Thyroid gland (tissue), 4 donors: ENCODE data around the gene SLC25A39. TPM values are rescaled to one million over a fixed set of nuclear protein-coding genes. Genes with fewer than 3 reads are reported as not detected.

Experiments used
- DNase-seq, 2 donors: peaks; one replicate each; pipeline ENCODE4 v3.0.0-alpha.2; 2019
- H3K27ac ChIP-seq, 3 donors: fragments of 200-600 bp; sonication (generic); 1 replicate in 2 of 3; 2 replicates in 1 of 3; pipeline ENCODE4 v1.5.1; 2016 to 2019; ENCODE audit warnings: mild to moderate bottlenecking in 1 of 3, moderate library complexity in 1 of 3
- H3K27me3 ChIP-seq: fragments of 200-600 bp; sonication (generic); one replicate; pipeline ENCODE4 v1.5.1; 2019
- H3K36me3 ChIP-seq, 2 donors: fragments of 200-600 bp; sonication (generic); one replicate each; pipeline ENCODE4 v1.5.1; 2016 to 2019
- H3K4me1 ChIP-seq, 2 donors: fragments of 200-600 bp; sonication (generic); one replicate each; pipeline ENCODE4 v1.5.1; 2017 to 2019
- H3K4me3 ChIP-seq, 3 donors: fragments of 200-600 bp; sonication (generic); replicated peaks in 1 of 3; 1 replicate in 2 of 3; 2 replicates in 1 of 3; pipeline ENCODE4 v1.5.1; 2016; ENCODE audit warnings: mild to moderate bottlenecking in 1 of 3
- H3K9me3 ChIP-seq: fragments of 200-600 bp; sonication (generic); one replicate; pipeline ENCODE4 v1.5.1; 2017
- POLR2A ChIP-seq, 2 donors: fragments of 450-650 bp; IDR thresholded peaks; one replicate each; pipeline ENCODE4 v1.6.1; 2017; ENCODE audit warnings: antibody characterized with exemption in 2 of 2, mild to moderate bottlenecking in 2 of 2, moderate library complexity in 1 of 2
- WGBS, 2 donors: methylation state at CpG; one replicate each; pipeline ENCODE4 v1.1.5; 2017; 5-methylcytosine and 5-hydroxymethylcytosine counted together
- intact Hi-C: fragments of 100-400 bp; cut with DNase I; formaldehyde crosslinking; loops from one replicate; pipeline ENCODE4 v1.15.1; 2023
- total RNA-seq, 4 donors: library from RNA; depleted of rRNA; stranded (reverse); fragments of >200 nt; gene quantifications; one replicate each; pipeline ENCODE4 v1.2.3, GENCODE V29; 2016
- TF ChIP-seq, protein P1 (sequence below), 6 experiments: fragments of 200-600 bp in 3 of 6; fragments of 450-650 bp in 3 of 6; sonication (generic) in 3 of 6; IDR thresholded peaks; one replicate each; pipeline ENCODE4 v1.5.1; 2016 to 2019; ENCODE audit warnings: antibody characterized with exemption in 6 of 6, mild to moderate bottlenecking in 2 of 6, inconsistent platforms in 1 of 6, moderate library complexity in 1 of 6

Gene SLC25A39
- total RNA-seq, 4 donors from 2014 or later: 82.5 to 201 (median 144) TPM

DNA sequence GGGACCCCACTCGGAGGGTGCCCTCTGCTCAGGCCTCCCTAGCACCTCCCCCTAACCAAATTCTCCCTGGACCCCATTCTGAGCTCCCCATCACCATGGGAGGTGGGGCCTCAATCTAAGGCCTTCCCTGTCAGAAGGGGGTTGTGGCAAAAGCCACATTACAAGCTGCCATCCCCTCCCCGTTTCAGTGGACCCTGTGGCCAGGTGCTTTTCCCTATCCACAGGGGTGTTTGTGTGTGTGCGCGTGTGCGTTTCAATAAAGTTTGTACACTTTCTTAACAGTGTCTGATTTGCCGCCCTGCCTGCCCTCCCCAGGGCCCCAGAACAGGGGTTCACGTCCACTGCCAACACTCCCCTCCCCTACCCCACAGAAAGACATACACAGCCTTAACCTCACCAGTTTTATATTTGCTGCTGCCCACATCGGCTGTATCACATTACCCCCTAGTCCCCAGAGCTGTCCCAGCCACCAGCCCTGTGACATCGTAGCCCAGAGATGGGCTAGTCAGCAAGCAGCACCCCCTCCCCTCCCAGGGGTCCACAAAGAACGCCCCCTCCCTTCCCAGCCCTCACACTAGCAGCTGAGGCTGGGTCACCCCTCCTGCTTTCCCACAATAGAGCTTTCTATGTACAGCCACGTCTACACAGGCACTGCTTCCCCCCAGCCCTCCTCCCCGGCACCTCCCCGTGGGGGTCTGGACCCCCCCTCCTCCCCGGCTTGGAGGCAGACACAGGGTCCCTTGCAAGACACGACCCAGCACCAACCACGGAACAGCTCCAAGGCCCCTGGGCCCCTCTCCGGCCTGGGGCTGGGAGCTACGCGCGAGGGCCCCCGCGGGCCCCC is 28.4 kb upstream of the SLC25A39 start:
- no peak for TF ChIP-seq POLR2A (IDR thresholded peaks at IDR 0.05)
- TF ChIP-seq, protein P1, sequence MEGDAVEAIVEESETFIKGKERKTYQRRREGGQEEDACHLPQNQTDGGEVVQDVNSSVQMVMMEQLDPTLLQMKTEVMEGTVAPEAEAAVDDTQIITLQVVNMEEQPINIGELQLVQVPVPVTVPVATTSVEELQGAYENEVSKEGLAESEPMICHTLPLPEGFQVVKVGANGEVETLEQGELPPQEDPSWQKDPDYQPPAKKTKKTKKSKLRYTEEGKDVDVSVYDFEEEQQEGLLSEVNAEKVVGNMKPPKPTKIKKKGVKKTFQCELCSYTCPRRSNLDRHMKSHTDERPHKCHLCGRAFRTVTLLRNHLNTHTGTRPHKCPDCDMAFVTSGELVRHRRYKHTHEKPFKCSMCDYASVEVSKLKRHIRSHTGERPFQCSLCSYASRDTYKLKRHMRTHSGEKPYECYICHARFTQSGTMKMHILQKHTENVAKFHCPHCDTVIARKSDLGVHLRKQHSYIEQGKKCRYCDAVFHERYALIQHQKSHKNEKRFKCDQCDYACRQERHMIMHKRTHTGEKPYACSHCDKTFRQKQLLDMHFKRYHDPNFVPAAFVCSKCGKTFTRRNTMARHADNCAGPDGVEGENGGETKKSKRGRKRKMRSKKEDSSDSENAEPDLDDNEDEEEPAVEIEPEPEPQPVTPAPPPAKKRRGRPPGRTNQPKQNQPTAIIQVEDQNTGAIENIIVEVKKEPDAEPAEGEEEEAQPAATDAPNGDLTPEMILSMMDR (IDR thresholded peaks at IDR 0.05): no peak
- H3K27ac ChIP-seq: no peak overlapping the region
- intact Hi-C loops: no loop called here
- no peak overlapping the region for H3K4me3 ChIP-seq
- H3K36me3 ChIP-seq: peaks cover 27 to 30% of the 10 kb centered on the region in 2 donors
- DNase-seq: no peak
- H3K4me1 ChIP-seq: no peaks in the 10 kb centered on the region
- WGBS, 2 donors: 82 to 85% methylated on average over 11 to 13 of the region's 22 CpGs
- no peaks in the 10 kb centered on the region for H3K27me3 ChIP-seq
- no peaks in the 10 kb centered on the region for H3K9me3 ChIP-seq

DNA sequence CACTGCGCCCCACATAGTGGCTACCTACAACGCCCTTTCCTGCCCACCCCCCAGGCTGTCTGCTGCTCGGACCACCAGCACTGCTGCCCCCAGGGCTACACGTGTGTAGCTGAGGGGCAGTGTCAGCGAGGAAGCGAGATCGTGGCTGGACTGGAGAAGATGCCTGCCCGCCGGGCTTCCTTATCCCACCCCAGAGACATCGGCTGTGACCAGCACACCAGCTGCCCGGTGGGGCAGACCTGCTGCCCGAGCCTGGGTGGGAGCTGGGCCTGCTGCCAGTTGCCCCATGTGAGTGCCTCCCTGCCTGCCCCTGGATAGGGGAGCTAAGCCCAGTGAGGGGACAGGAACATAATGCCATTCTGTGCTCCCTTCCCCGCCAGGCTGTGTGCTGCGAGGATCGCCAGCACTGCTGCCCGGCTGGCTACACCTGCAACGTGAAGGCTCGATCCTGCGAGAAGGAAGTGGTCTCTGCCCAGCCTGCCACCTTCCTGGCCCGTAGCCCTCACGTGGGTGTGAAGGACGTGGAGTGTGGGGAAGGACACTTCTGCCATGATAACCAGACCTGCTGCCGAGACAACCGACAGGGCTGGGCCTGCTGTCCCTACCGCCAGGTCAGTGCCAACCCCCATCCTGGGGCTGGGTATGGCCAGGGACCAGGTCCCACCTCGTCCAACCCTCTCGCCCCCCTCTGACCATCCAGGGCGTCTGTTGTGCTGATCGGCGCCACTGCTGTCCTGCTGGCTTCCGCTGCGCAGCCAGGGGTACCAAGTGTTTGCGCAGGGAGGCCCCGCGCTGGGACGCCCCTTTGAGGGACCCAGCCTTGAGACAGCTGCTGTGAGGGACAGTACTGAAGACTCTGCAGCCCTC is 27.6 kb upstream of the SLC25A39 start:
- 88 to 89% methylated on average over 19 to 24 of the region's 36 CpGs for WGBS, 2 donors
- intact Hi-C loops: no loop called here
- Histone ChIP-seq H3K4me3 (no peak overlapping the region), H3K9me3 (no peaks in the 10 kb centered on the region), H3K27ac (no peak overlapping the region), H3K4me1 (no peaks in the 10 kb centered on the region), H3K27me3 (no peaks in the 10 kb centered on the region), H3K36me3 (peaks cover 27 to 30% of the 10 kb centered on the region in 2 donors)
- DNase-seq: no peak
- TF ChIP-seq POLR2A (IDR thresholded peaks at IDR 0.05): no peak
- TF ChIP-seq, protein P1 (IDR thresholded peaks at IDR 0.05): no peak

DNA sequence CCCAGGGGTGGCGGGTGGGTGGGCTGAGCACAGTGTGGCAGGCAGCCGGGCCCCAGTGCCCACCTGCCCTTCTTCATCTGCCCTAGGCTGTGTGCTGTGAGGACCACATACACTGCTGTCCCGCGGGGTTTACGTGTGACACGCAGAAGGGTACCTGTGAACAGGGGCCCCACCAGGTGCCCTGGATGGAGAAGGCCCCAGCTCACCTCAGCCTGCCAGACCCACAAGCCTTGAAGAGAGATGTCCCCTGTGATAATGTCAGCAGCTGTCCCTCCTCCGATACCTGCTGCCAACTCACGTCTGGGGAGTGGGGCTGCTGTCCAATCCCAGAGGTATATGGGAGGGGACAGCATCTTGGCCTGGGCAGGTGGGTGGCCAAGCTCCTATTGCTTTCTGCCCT is 26.8 kb upstream of the SLC25A39 start:
- H3K36me3 ChIP-seq: peaks cover 27 to 30% of the 10 kb centered on the region in 2 donors

DNA sequence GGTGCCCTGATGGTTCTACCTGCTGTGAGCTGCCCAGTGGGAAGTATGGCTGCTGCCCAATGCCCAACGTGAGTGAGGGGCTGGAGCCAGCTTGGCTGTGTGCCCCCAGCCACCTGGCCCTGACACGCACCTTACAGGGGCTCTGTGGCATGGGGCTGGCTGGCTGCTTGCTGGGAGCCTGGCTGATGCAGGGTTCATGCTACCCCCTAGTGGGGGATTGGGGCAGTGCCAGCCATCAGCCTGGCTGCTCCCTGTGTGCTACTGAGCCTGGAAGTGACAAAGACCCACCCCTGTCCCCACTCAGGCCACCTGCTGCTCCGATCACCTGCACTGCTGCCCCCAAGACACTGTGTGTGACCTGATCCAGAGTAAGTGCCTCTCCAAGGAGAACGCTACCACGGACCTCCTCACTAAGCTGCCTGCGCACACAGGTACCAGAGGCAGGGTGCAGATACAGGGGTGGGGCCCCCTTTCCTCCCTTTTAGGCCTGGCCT is 26.2 kb upstream of the SLC25A39 start:
- Histone ChIP-seq H3K36me3 (peaks cover 27 to 30% of the 10 kb centered on the region in 2 donors), H3K27me3 (no peaks in the 10 kb centered on the region), H3K4me1 (peaks cover 5 to 7% of the 10 kb centered on the region in 2 donors), H3K9me3 (no peaks in the 10 kb centered on the region), H3K27ac (no peak overlapping the region), H3K4me3 (no peak overlapping the region)
- intact Hi-C loops: no loop called here
- 58 to 83% methylated on average over 2 to 5 of the region's 6 CpGs for WGBS, 2 donors
- DNase-seq: peak; percentile 68 to 71
- TF ChIP-seq, protein P1 (IDR thresholded peaks at IDR 0.05): peak in 5 of 6 experiments; percentile 55 to 71 (median 68)
- TF ChIP-seq POLR2A (IDR thresholded peaks at IDR 0.05): no peak

More for the DNA sequence above, 26.8 kb upstream of the SLC25A39 start:
- no peaks in the 10 kb centered on the region for H3K27me3 ChIP-seq
- DNase-seq: no peak
- H3K27ac ChIP-seq: no peak overlapping the region
- H3K9me3 ChIP-seq: no peaks in the 10 kb centered on the region
- intact Hi-C loops: no loop called here
- TF ChIP-seq, protein P1 (IDR thresholded peaks at IDR 0.05): no peak
- no peak for TF ChIP-seq POLR2A (IDR thresholded peaks at IDR 0.05)
- whole genome bisulfite sequencing, 2 donors: 93 to 100% methylated on average over 1 to 6 of the region's 8 CpGs
- peaks cover 0 to under 1% of the 10 kb centered on the region in 2 donors for H3K4me1 ChIP-seq
- H3K4me3 ChIP-seq: no peak overlapping the region
